NT2/D1 (cell line): ENCODE results near the gene CASP2.
"Not testable (repeated sequence)": the region's sequence is repeated elsewhere in the genome, so short reads cannot be mapped to it uniquely, and the experiment has no call there.

ENCODE experiments used
- DNase-seq: peaks from one replicate; pipeline ENCODE4 v3.0.0-alpha.2; 2011; ENCODE audit warnings: low read depth, low spot score
- H3K27me3 ChIP-seq: 2 replicates; pipeline ENCODE4 v1.6.0; 2011; ENCODE audit warnings: mild to moderate bottlenecking; ENCODE audit not compliant: insufficient read length, insufficient read depth
- H3K36me3 ChIP-seq: 2 replicates; pipeline ENCODE4 v1.6.1; 2011; ENCODE audit warnings: mild to moderate bottlenecking, low read length, mixed read lengths; ENCODE audit not compliant: insufficient read depth, insufficient read length
- H3K4me1 ChIP-seq: 2 replicates; pipeline ENCODE4 v1.5.1; 2011; ENCODE audit not compliant: insufficient read depth, insufficient read length
- H3K4me3 ChIP-seq: 2 replicates; pipeline ENCODE4 v1.5.1; 2011; ENCODE audit warnings: low read depth; ENCODE audit not compliant: insufficient read length
- H3K9ac ChIP-seq: 2 replicates; pipeline ENCODE4 v1.6.0; 2011; ENCODE audit warnings: low read depth; ENCODE audit not compliant: insufficient read length
- H3K9me3 ChIP-seq: 2 replicates; pipeline ENCODE4 v1.5.1; 2011; ENCODE audit warnings: mild to moderate bottlenecking, low read length; ENCODE audit not compliant: insufficient read depth
- SUZ12 ChIP-seq: IDR thresholded peaks from 2 replicates; pipeline ENCODE4 v1.6.1; 2011; ENCODE audit not compliant: insufficient read length, insufficient read depth; ENCODE audit errors: extremely low read depth
- YY1 ChIP-seq: IDR thresholded peaks from 2 replicates; pipeline ENCODE4 v1.6.1; 2011; ENCODE audit not compliant: insufficient read length, insufficient read depth
- ZNF274 ChIP-seq: IDR thresholded peaks from 2 replicates; pipeline ENCODE4 v1.6.1; 2011; ENCODE audit warnings: mild to moderate bottlenecking, low read depth, low read length

The CASP2 gene

DNA sequence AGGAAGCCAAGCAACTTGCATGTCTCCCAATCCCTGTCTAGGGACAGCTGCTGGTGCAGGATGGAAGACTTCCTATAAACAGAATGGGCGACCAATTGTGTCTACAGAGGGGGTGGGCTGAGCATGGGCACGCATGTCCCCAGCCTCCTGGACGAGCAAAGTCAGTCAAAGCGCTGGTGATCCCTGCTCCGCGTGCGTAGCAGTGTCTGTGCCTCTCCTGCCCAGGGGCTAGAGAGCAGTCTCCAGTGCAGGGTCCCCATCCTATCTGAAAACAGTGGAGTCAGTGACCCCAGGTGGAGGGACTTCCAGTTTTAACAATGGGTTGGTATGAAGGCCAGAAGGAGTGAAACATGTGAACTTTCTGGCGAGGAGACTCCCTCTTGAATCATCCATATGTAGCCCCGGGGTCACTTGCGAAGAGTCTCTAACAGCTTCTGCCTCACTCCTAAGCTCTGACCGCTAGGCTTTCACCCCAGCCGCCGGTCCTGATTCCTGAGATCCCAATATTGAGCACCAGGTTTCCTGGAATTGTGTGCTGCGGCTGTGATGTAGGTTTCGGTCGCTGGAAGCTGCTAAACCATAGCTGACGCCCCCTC, 714 bp upstream of the CASP2 start:
- H3K36me3 ChIP-seq = peaks cover 26% of the 10 kb centered on the region
- peaks cover 19% of the 10 kb centered on the region for H3K9me3 ChIP-seq
- H3K9ac ChIP-seq = no peak overlapping the region
- peaks cover 5% of the 10 kb centered on the region for H3K27me3 ChIP-seq
- no peak for DNase-seq
- H3K4me3 ChIP-seq = no peak overlapping the region
- TF ChIP-seq SUZ12 (no peak), YY1 (no peak)
- H3K4me1 ChIP-seq = peaks cover 8% of the 10 kb centered on the region

DNA sequence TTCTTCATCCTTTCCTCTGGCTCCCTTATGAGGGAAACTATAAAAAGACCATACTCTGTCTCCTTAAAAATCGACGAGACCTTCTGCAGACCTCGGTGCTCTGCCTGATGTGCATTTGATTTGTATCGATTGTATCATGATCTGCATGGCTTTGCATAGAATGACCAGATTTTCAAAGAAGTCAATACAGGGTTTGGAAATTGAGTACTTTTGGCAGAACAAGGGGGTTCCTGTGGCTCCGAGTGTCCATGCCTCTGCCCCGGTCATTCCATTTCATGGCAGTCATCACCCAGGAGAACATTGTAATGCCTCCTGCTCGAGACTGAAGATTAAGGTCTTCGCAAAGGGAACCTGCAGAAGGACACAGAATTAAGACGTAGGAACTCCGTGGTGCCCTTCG, 685 bp downstream of the CASP2 start:
- Histone ChIP-seq H3K36me3 (peaks cover 40% of the 10 kb centered on the region), H3K27me3 (peaks cover 5% of the 10 kb centered on the region), H3K9ac (peak overlapping the region; percentile 97), H3K4me1 (peaks cover 8% of the 10 kb centered on the region), H3K4me3 (peak overlapping the region; percentile 89), H3K9me3 (peaks cover 19% of the 10 kb centered on the region)
- TF ChIP-seq SUZ12 = no peak
- TF ChIP-seq ZNF274 = no peak
- TF ChIP-seq YY1 = no peak
- DNase-seq = no peak

DNA sequence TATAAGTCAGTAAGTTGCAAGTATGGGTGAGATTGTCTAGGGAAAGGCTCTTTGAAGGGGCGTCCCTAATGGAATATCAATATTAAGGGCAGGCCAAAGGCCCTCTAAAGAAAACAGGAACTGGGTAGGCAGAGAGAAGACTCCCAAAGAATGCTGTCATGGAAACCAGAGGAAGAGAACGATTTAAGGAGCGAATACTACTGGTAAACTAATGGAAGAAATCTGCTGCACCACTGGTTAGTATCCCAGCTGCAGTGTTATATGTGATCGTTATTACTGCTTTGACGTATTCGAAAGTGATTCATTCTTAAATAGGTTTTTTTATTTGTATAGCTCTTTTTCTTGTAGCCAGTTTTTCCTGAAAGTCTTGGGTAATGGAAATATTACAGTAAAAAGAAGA, 1.3 kb downstream of the CASP2 start:
- peak overlapping the region; percentile 89 for H3K4me3 ChIP-seq
- H3K36me3 ChIP-seq = peaks cover 46% of the 10 kb centered on the region
- TF ChIP-seq ZNF274 (no peak), YY1 (no peak), SUZ12 (no peak)
- H3K9me3 ChIP-seq = peaks cover 19% of the 10 kb centered on the region
- DNase-seq = no peak
- H3K9ac ChIP-seq = peak overlapping the region; percentile 97
- peaks cover 5% of the 10 kb centered on the region for H3K27me3 ChIP-seq
- peaks cover 8% of the 10 kb centered on the region for H3K4me1 ChIP-seq

DNA sequence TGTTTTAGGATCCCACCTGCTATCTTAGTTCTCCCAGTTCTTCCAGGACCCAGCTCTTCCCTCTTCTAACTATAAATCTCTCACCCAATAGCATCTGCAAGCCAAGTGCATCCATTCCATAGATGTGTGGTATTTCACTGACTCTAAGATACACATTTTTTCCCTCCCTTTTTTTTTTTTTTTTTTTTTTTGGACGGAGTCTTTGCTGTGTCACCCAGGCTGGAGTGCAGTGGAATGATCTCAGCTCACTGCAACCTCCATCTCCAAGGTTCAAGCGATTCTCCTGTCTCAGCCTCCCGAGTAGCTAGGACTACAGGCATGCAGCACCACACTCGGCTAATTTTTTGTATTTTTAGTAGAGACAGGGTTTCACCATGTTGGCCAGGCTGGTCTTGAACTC, 1.7 kb downstream of the CASP2 start:
- not testable (repeated sequence) for DNase-seq, H3K4me3 ChIP-seq, H3K4me1 ChIP-seq, H3K9ac ChIP-seq, H3K27me3 ChIP-seq
- Histone ChIP-seq H3K9me3 (peaks cover 19% of the 10 kb centered on the region), H3K36me3 (peaks cover 51% of the 10 kb centered on the region)

DNA sequence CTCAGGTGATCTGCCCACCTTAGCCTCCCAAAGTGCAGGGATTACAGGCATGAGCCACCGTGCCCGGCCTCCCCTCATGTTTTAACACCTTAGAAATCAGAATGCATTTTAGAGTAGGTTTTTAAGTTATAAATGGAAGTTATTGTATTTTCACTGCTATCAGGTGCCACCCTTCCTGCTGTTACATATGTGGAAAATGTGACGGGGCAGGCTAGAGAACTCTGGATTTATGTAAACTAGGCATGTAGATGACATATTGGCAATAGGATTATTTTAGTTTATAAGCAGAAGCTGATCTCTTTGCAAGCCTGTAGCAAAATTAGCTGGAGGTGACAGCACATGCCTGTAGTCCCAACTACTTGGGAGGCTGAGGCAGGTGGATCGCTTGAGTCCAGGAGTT, 2.1 kb downstream of the CASP2 start:
- H3K4me1 ChIP-seq = peaks cover 6% of the 10 kb centered on the region
- no peak overlapping the region for H3K9ac ChIP-seq
- peaks cover 55% of the 10 kb centered on the region for H3K36me3 ChIP-seq
- peaks cover 5% of the 10 kb centered on the region for H3K27me3 ChIP-seq
- TF ChIP-seq SUZ12 (no peak), ZNF274 (no peak), YY1 (no peak)
- peaks cover 19% of the 10 kb centered on the region for H3K9me3 ChIP-seq
- no peak for DNase-seq
- no peak overlapping the region for H3K4me3 ChIP-seq

DNA sequence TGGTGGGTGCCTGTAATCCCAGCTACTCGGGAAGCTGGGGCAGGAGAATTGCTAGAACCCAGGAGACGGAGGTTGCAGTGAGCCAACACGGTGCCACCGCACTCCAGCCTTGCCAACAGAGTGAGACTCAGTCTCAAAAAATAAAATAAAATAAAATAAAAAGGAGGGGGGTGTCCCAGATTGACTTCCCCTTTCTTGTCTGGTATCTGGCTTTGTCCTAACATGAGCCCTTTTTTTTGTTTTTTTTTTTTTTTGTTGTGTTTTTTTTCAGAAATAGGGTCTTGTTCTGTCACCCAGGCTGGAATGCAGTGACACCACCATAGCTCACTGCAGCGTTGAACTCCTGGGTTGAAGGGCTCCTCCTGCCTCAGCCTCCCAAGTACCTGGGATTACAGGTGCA, 4.7 kb downstream of the CASP2 start:
- H3K27me3 ChIP-seq = no peaks in the 10 kb centered on the region
- peaks cover 76% of the 10 kb centered on the region for H3K36me3 ChIP-seq
- TF ChIP-seq SUZ12 (no peak), YY1 (no peak), ZNF274 (no peak)
- H3K9me3 ChIP-seq = 0 out of 2 replicates have a peak, but pooled peaks cover under 1% of the 10 kb centered on the region
- H3K4me1 ChIP-seq = peaks cover 3% of the 10 kb centered on the region
- no peak for DNase-seq
- no peak overlapping the region for H3K9ac ChIP-seq
- H3K4me3 ChIP-seq = no peak overlapping the region

DNA sequence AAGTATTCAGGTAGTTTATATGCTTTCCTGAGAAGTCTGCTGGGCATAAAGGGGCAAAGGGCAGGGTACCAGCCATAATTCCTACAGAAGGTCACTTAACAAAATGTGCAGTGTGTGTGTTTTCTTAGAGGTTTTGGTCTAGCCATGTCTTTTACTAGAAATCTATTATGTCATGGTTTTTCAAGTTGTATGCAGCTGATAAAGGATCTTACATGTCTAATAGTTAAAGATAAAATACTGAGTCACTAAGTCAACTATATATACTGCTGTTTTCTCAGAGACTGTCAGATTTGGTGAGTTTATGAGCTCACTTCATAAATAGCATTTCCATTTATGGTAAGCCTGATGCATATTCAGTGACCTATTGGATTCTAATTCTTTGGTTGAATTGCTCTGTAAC, 7.7 kb downstream of the CASP2 start:
- peaks cover 94% of the 10 kb centered on the region for H3K36me3 ChIP-seq
- H3K4me1 ChIP-seq = no peaks in the 10 kb centered on the region
- H3K4me3 ChIP-seq = no peak overlapping the region
- TF ChIP-seq ZNF274 = no peak
- TF ChIP-seq SUZ12 = no peak
- TF ChIP-seq YY1 = no peak
- no peaks in the 10 kb centered on the region for H3K27me3 ChIP-seq
- no peak for DNase-seq
- H3K9ac ChIP-seq = no peak overlapping the region
- H3K9me3 ChIP-seq = no peaks in the 10 kb centered on the region

DNA sequence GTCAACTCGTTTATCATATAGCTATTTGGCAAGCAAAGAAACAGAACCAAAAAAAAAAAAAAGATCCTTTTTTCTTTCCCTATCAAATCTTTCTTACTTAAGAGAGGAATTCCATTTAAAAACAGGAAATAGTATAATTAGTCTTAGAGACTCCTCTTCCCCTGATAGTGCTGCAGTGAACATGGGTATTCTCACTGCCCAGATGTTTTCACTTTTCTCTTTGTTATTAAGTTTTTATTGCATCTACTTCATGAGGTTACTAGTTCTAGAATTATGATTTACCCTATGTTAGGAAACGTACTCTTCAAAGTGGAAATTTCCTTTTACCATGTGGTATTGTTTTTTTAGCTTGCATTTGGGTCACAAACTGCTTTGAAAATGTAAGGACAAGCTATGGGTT, 8.5 kb downstream of the CASP2 start:
- no peak overlapping the region for H3K4me3 ChIP-seq
- H3K36me3 ChIP-seq = peaks cover 95% of the 10 kb centered on the region
- H3K4me1 ChIP-seq = no peaks in the 10 kb centered on the region
- no peak for DNase-seq
- H3K27me3 ChIP-seq = no peaks in the 10 kb centered on the region
- no peaks in the 10 kb centered on the region for H3K9me3 ChIP-seq
- no peak overlapping the region for H3K9ac ChIP-seq
- TF ChIP-seq ZNF274 (no peak), SUZ12 (no peak), YY1 (no peak)
